HepG2 (cell line): ENCODE data around the gene TM9SF2. TPM values are rescaled to one million over a fixed set of nuclear protein-coding genes. Genes with fewer than 3 reads are reported as not detected.

Experiments
- ATF7-NPFF ChIP-seq: sonication (generic); formaldehyde crosslinking; IDR thresholded peaks from 2 replicates; pipeline ENCODE4 v1.8.1; 2023; ENCODE audit warnings: mild to moderate bottlenecking, low read depth, missing genetic modification reagents, moderate library complexity
- CREM ChIP-seq, 2 experiments: sonication (generic) in 1 of 2; formaldehyde crosslinking in 1 of 2; IDR thresholded peaks; 2 replicates each; pipeline versions ENCODE4 v1.4.0 to v1.6.1; 2016 to 2020; ENCODE audit warnings: antibody characterized with exemption in 1 of 2, mild to moderate bottlenecking in 1 of 2, missing genetic modification reagents in 1 of 2
- DRAP1 ChIP-seq: IDR thresholded peaks from 2 replicates; pipeline ENCODE4 v1.6.1; 2016; ENCODE audit warnings: missing genetic modification reagents, missing compliant biosample characterization
- IRF1 ChIP-seq: sonication (generic); formaldehyde crosslinking; IDR thresholded peaks from 2 replicates; pipeline ENCODE4 v1.4.0; 2020; ENCODE audit warnings: low read depth, mild to moderate bottlenecking, missing genetic modification reagents
- KDM5B ChIP-seq: sonication (generic); formaldehyde crosslinking; IDR thresholded peaks from 2 replicates; pipeline ENCODE4 v1.4.0; 2020; ENCODE audit warnings: missing genetic modification reagents, mild to moderate bottlenecking, borderline replicate concordance
- MED8 ChIP-seq: sonication (generic); formaldehyde crosslinking; IDR thresholded peaks from 2 replicates; pipeline ENCODE4 v1.8.1; 2023; ENCODE audit warnings: mild to moderate bottlenecking, missing genetic modification reagents; ENCODE audit not compliant: insufficient replicate concordance
- MXD1 ChIP-seq: sonication (generic); formaldehyde crosslinking; IDR thresholded peaks from 2 replicates; pipeline ENCODE4 v1.4.0; 2020; ENCODE audit warnings: mild to moderate bottlenecking, missing genetic modification reagents
- NFIB ChIP-seq: sonication (generic); formaldehyde crosslinking; IDR thresholded peaks from 2 replicates; pipeline ENCODE4 v1.9.0; 2021; ENCODE audit warnings: missing genetic modification reagents, mild to moderate bottlenecking, borderline replicate concordance
- RBM22 ChIP-seq: fragments of 200-400 bp; formaldehyde crosslinking; optimal IDR thresholded peaks from 2 replicates; pipeline ENCODE3; 2017; ENCODE audit warnings: mild to moderate bottlenecking, low read length, moderate library complexity
- SP1 ChIP-seq, 2 experiments: fragments of 450-650 bp in 1 of 2; sonication (generic) in 1 of 2; formaldehyde crosslinking in 1 of 2; IDR thresholded peaks; 2 replicates each; pipeline versions ENCODE4 v1.4.0 to v1.6.1; 2016 to 2020; ENCODE audit warnings: missing genetic modification reagents in 1 of 2
- SP4 ChIP-seq: sonication (generic); formaldehyde crosslinking; IDR thresholded peaks from 2 replicates; pipeline ENCODE4 v1.8.1; 2023; ENCODE audit warnings: mild to moderate bottlenecking, missing genetic modification reagents
- SPEN ChIP-seq: sonication (generic); formaldehyde crosslinking; IDR thresholded peaks from 2 replicates; pipeline ENCODE4 v1.5.1; 2020; ENCODE audit warnings: low read depth, mild to moderate bottlenecking, missing genetic modification reagents
- STAG1 ChIP-seq: sonication (generic); formaldehyde crosslinking; IDR thresholded peaks from 2 replicates; pipeline ENCODE4 v1.4.0; 2020; ENCODE audit warnings: missing genetic modification reagents
- ZFX ChIP-seq: sonication (generic); formaldehyde crosslinking; IDR thresholded peaks from 2 replicates; pipeline ENCODE4 v1.4.0; 2020; ENCODE audit warnings: mild to moderate bottlenecking, low read depth, missing genetic modification reagents, moderate library complexity
- ZNF101 ChIP-seq: sonication (generic); formaldehyde crosslinking; IDR thresholded peaks from 2 replicates; pipeline ENCODE4 v1.4.0; 2020; ENCODE audit warnings: mild to moderate bottlenecking, low read depth, missing genetic modification reagents, borderline replicate concordance
- ZNF142 ChIP-seq: sonication (generic); formaldehyde crosslinking; IDR thresholded peaks from 2 replicates; pipeline ENCODE4 v1.4.0; 2020; ENCODE audit warnings: missing genetic modification reagents
- ZNF326 ChIP-seq: sonication (generic); formaldehyde crosslinking; IDR thresholded peaks from 2 replicates; pipeline ENCODE4 v1.4.0; 2020; ENCODE audit warnings: missing genetic modification reagents, borderline replicate concordance
- ZNF484 ChIP-seq: sonication (generic); formaldehyde crosslinking; IDR thresholded peaks from 2 replicates; pipeline ENCODE4 v1.5.1; 2020; ENCODE audit warnings: mild to moderate bottlenecking, low read depth, missing genetic modification reagents, borderline replicate concordance
- ZNF598 ChIP-seq: sonication (generic); formaldehyde crosslinking; IDR thresholded peaks from 2 replicates; pipeline ENCODE4 v1.5.1; 2020; ENCODE audit warnings: mild to moderate bottlenecking, missing genetic modification reagents, borderline replicate concordance
- ZNF761 ChIP-seq: sonication (generic); formaldehyde crosslinking; conservative IDR thresholded peaks from 2 replicates; pipeline ENCODE4 v1.4.0; 2020; ENCODE audit warnings: mild to moderate bottlenecking, missing genetic modification reagents
- ZNF816 ChIP-seq: sonication (generic); formaldehyde crosslinking; IDR thresholded peaks from 2 replicates; pipeline ENCODE4 v1.8.0; 2022; ENCODE audit warnings: missing genetic modification reagents, mild to moderate bottlenecking, borderline replicate concordance
- polyA plus RNA-seq, 8 experiments: library from polyadenylated mRNA; depleted of rRNA in 3 of 8; stranded (reverse) in 7 of 8; unstranded in 1 of 8; fragments of >200 nt; fragmentation: Illumina TruSeq in 4 of 8; extraction: Trizol in 4 of 8; gene quantifications; 2 replicates each; pipeline versions ENCODE4 v1.2.1 to v1.2.3, GENCODE V29; 2011 to 2016; ENCODE audit warnings: low read depth in 4 of 8, missing spikeins in 1 of 8, mixed read lengths in 1 of 8; ENCODE audit not compliant: insufficient read depth in 1 of 8
- total RNA-seq, 5 experiments: library from RNA; depleted of rRNA; stranded (reverse); fragments of >200 nt; fragmentation: Illumina TruSeq; extraction: Trizol; gene quantifications; 2 replicates each; pipeline ENCODE4 v1.2.3, GENCODE V29; 2016; ENCODE audit warnings: low read depth in 1 of 5

The TM9SF2 gene
- total and polyA plus RNA-seq, 2 of the 13 experiments (the other 11 are each of a cell fraction or from before 2014, with no cell fraction given) = 94.1 to 123 TPM

- TF ChIP-seq ZNF484 (no peak), ZNF142 (CRISPR knock-in tag) (no peak), ZNF101 (CRISPR knock-in tag) (no peak), MXD1 (CRISPR knock-in tag) (no peak; the same call in 1 of the 2 replicates), ZFX (peak; percentile 64), CREM (IDR thresholded peaks at IDR 0.05) (peak; percentile 59; the same call in 1 of the 2 replicates), CREM (CRISPR knock-in tag; IDR thresholded peaks at IDR 0.05) (no peak), SPEN (peak; percentile 44; the same call in 1 of the 2 replicates), STAG1 (no peak), MED8 (no peak), IRF1 (CRISPR knock-in tag) (no peak), SP1 (IDR thresholded peaks at IDR 0.05) (no peak), SP1 (CRISPR knock-in tag; IDR thresholded peaks at IDR 0.05) (peak; percentile 81), KDM5B (CRISPR knock-in tag) (peak; percentile 71; the same call in 1 of the 2 replicates), ZNF326 (no peak), ATF7-NPFF (CRISPR knock-in tag) (peak; percentile 88), ZNF761 (peak; percentile 39; the same call in 1 of the 2 replicates), NFIB (no peak), ZNF598 (CRISPR knock-in tag) (0 out of 2 replicates have a peak, but pooled peaks have one; percentile 28), SP4 (peak; percentile 82), RBM22 (no peak), DRAP1 (no peak), ZNF816 (CRISPR knock-in tag) (peak; percentile 94)
These were observed 105.2 kb downstream of the TM9SF2 start, which contains the start of gene CLYBL (continued) for GRCh38 chr13:99606324-99607066.
